DMS114 treated with DMSO at 0.1 percent for 48 hours (cell line): ENCODE data around the gene PDK2.

Experiments used
- DNase-seq: peaks from one replicate; lab custom pipeline; 2025; ENCODE audit not compliant: unreplicated experiment; lab: John Stamatoyannopoulos, UW

The PDK2 gene

GRCh38 chr17:50100480-50100883, 5.3 kb downstream of the PDK2 start:
- DNase-seq = no peak

DNA sequence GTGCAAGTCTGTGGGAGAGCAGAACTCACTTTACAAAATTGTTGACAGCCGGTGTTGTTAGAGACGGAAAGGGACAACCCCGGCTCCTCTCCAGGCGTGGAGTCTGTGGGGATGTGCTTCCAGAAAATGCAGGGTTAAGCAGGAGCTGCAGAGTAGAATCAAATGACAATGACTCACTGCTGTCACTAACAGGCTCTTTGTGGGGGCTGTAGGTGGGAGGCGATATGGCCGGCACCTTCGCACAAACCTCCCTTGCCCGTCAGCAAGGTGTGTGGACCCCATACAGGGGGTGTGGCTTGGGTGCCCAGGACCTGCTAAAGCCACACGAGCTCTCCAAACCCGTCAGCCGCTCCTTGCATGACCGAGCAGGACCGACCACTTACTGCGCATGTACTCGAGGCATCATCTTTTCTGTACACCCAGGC, 5.8 kb downstream of the PDK2 start:
- no peak for DNase-seq

DNA sequence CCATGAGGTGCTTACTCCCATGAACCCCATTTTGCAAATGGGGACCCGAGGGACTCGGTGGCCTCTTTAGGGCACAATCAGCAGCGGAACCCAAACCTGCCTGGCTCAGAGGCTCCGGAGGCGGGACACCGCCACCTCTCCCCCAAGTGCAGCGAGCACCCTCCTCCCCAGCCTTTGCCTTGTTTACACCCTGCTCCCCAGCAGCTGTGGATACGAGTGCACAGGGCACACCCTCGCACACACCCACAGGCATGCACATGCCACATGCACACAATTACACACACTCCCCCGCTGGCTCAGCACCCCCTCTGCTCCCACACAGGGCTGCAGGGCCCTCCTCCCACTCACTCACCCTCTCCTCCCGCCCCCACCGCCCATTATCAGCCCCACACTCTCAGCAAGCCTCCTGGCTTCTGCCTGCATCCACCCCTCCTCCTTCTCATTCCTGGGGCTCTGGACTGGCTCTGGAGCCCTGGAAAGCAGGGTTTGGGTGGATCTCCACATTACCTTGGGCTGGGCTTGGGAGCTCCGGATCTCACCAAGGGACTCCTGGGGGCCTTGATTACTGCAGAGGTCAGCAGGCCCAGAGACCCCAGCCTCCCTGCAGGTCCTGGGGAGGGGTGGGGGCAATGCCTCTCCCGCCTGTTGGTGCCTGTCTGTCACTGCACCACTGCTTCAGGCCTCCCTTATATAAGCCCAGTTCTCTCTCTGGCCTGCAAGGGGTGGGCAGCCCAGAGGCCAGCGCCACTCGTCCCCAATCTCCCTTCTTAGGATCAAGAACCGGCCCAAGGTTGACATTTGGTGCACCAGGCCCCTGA, 6.4 kb downstream of the PDK2 start:
- no peak for DNase-seq

DNA sequence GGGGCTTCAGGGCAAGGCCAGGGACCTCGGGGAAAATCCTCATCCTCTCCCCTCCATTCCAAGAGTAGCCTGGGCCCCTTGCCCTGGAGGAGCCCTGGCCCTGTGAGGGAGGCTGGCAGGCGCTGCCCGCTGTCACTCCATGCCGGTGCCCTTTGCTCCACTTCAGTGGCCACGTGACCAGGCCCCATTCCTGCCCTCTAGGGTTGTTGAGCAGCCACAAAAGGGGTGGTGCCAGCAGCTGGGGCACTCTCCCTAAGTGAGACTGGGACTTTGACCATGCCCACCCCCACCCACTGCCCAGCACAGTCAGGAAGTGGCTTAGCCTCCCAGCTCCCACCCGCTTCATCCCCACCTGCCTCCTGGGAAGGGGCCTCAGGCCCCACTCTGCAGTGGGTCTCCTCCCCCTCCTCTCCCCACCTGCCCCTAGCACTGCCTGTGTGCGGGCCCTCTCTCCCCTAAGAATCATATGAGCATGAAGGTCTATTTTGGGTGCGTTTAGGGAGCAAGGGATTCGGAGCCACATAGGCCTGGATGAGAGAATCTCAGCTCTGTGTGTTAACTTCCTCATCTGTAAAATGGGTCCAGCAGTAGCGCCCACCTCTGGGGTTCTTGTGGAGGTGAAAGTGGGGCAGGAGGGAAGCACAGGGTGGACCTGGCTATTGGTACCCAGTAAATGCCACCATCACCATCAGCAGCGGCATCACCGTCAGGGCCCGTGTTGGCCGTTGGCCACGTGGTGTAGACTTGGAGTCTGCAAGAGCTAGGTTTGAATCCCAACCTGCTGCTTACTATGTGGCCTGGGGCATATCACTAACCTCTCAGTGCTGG, 7.2 kb downstream of the PDK2 start:
- DNase-seq = no peak

DNA sequence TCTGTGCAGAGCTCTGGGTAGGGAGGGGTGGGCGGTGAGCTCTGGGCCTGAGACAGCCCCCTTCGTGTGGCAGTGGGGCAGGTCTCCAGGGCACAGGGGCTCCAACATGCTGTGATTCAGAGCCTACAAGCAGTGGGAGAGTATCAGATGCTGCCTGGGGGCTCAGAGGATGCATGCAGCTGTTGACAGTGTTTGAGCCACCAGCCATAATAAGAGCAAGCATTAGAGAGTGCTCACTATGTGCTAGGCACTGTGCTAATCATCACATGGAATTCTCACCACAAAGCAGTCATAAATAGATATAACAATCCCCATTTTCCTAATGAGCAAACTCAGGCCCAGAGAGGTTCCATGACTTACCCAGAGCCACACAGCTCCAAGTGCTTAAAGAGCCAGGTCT, 8.1 kb downstream of the PDK2 start:
- no peak for DNase-seq

DNA sequence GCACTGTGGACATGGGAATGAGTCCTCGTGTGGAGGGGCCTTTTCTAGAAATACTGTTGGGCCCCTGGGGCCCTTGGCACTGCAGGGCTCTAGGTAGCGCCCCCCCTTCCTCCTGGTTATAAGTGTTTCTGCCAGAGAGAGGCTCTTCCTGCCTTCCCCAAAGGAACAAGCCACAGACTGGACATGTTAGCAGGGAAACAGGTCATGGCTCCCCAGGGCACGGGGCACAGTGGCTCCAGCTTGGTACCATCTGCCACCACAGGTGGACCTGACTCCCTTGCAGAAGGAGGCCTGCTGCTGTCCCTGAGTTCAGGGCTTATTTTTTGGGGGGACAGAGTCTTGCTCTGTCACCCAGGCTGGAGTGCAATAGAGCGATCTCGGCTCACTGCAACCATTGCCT, 8.8 kb downstream of the PDK2 start:
- no peak for DNase-seq

GRCh38 chr17:50105811-50106210, 10.7 kb downstream of the PDK2 start:
- no peak for DNase-seq

- no peak for DNase-seq
These were observed 11.4 kb downstream of the PDK2 start for GRCh38 chr17:50106393-50107131.

DNA sequence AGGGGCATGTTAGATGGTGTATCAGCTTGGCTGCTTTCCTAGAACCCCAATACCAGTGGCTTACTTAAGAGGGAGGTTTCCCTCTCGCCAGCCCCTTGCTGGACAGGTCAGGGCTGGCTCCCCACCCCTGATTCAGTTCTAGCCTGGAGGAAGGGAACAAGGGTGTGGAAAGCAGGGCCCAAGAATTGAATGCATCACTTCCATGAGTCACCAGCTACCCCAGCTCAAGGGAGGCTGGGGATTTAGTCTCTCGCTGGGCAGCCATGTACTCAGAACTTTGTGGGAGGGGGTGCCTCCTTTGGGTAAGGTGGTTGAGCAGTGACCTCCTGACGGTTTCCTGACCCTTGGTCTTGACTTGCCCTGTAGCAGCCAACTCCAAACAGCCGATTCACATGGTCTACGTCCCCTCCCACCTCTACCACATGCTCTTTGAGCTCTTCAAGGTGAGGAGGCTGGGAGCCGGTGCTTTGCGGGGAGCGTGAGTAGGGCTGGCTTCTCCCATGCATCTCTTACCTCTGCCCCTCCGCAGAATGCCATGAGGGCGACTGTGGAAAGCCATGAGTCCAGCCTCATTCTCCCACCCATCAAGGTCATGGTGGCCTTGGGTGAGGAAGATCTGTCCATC, 12.8 kb downstream of the PDK2 start:
- no peak for DNase-seq

DNA sequence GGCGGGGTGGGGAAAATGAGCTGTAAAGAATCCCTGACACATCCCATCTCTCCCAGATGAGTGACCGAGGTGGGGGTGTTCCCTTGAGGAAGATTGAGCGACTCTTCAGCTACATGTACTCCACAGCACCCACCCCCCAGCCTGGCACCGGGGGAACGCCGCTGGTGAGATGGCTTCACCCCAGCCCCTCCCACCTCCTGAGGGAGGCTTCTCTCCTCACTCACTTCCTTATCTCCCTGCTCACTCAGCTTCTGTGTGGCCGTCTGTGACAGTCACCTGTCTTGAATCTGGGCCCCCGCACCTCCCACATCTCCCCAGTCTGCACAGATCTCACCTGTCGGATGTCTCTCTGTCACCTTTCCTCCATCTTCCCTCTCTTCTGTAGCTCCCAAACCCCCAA, 13.4 kb downstream of the PDK2 start:
- no peak for DNase-seq

DNA sequence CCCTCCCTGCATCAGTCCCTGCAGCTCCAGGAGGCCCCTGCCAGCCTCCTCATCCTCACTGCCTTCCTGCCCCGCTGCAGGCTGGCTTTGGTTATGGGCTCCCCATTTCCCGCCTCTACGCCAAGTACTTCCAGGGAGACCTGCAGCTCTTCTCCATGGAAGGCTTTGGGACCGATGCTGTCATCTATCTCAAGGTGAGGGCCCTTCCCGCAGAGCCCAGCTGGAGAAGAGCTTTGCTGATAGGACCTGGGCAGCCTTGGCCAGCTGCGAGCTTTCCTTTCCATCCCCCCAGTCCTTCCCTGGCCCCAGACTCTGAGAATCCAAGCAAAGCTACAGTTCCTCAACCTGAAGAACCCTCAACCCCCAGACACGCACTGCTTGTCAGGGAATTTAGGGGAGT, 14.1 kb downstream of the PDK2 start:
- DNase-seq = no peak

- no peak for DNase-seq
These were observed 14.6 kb downstream of the PDK2 start for GRCh38 chr17:50109785-50110184.

GRCh38 chr17:50110591-50111349, 15.6 kb downstream of the PDK2 start:
- no peak for DNase-seq

GRCh38 chr17:50111673-50112655, 16.8 kb downstream of the PDK2 start:
- DNase-seq = no peak

DNA sequence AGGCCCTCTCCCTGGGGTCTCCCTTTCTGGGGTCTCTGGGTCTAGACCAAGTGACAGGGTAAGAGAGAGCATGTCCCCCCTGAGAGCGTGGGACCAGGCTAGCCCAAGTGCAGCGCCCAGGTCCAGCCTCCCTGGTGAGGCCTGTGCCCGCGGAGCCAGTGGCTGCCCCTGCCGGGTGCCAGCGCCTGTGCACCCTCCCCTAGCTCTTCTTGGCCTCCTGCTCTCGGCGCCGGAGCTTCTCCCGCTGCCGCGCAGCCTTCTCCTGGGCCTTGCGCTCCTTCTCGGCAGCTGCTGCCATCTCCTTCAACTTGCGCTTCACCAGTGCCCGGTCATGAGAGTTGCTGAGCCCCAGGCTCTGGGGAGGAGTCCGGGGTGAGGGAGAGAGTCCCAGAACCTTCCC, 17.5 kb downstream of the PDK2 start:
- no peak for DNase-seq

DNA sequence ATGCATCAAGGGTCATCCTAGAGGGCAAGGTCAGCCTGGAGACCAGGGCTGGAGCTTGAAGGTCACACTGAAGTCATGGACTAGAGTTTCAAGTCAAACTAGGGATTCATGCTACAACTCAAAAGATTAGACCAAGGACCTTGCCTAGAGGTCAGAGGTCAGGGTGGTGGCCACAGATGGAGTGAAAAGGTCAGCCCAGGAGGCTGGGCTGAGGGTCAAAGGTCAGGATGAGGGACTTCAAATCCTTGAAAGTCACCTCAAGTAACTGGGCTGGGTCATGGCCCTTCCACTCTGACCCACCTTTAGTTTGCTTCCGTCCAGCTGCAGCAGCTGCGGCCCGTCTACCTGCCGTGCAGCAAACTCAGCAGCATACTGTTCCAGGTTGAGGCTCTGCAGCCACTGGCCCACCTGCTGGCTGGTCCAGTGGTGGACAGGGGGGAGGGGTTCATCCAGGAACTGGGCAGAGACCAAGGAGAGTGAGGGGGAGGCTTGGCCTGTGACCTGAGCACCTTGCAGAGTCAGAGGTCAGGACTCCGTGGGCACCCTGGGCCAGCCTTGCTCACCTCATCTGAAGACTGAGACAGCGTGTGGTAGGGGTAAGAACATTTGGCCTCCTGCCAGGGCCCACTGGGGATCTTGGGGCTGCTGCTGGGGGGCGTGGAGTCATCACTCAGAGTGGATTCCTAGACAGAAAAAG, 18.6 kb downstream of the PDK2 start:
- DNase-seq = no peak

DNA sequence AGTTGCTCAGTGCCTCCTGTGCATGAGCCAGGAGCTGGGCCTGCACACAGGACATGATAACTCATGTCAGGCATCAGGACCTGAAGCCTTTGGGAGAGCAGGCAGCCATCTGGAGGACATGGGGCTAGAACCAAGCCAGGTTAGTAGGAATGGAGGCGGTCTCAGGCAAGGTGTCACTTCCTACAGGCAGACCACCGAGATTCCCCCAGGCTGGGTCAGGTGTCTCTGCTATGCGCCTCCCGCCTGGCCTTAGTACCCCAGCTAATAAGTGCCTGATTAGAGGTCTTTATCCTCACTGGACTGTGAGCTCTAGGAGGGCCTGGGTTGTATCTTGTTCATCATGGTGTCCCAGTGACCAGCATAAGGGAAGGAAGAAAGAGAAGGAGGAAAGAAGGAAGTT, 19.2 kb downstream of the PDK2 start:
- no peak for DNase-seq

GRCh38 chr17:50114849-50115357, 19.8 kb downstream of the PDK2 start:
- DNase-seq = peak; percentile 27
